Fibroblast of lung (primary cell): ENCODE results near the gene FAM78B. TPM values are rescaled to one million over a fixed set of nuclear protein-coding genes. Genes with fewer than 3 reads are reported as not detected.
A peak's percentile ranks its signal among the peaks of the same experiment; 100 is the strongest.

Experiments used
- DNase-seq, 2 donors: peaks; one replicate each; pipeline versions ENCODE4 v3.0.0 to v3.0.0-alpha.2; 2010; ENCODE audit warnings: low read depth in 2 of 2
- H2AFZ ChIP-seq: 2 replicates; pipeline ENCODE4 v1.5.1; 2012; ENCODE audit warnings: low read length, control low read depth, inconsistent platforms
- H3K27ac ChIP-seq: 2 replicates; pipeline ENCODE4 v1.5.1; 2011; ENCODE audit warnings: low read length, control low read depth; ENCODE audit not compliant: insufficient read depth
- H3K27me3 ChIP-seq: 2 replicates; pipeline ENCODE4 v1.5.1; 2011; ENCODE audit warnings: mild to moderate bottlenecking, low read length; ENCODE audit not compliant: control insufficient read depth, insufficient read depth
- H3K36me3 ChIP-seq: 2 replicates; pipeline ENCODE4 v1.5.1; 2011; ENCODE audit warnings: low read length; ENCODE audit not compliant: control insufficient read depth, insufficient read depth
- H3K4me1 ChIP-seq: 2 replicates; pipeline ENCODE4 v1.5.1; 2011; ENCODE audit warnings: low read length; ENCODE audit not compliant: control insufficient read depth, insufficient read depth; ENCODE audit errors: extremely low read depth
- H3K4me2 ChIP-seq: 2 replicates; pipeline ENCODE4 v1.5.1; 2011; ENCODE audit warnings: low read length, control low read depth; ENCODE audit not compliant: insufficient read depth; ENCODE audit errors: extremely low read depth
- H3K4me3 ChIP-seq, 4 experiments: fragments of 200-600 bp in 1 of 4; sonication (generic) in 1 of 4; replicated peaks in 1 of 4; 2 replicates each; pipeline ENCODE4 v1.5.1; 2011 to 2016; ENCODE audit warnings: low read length in 4 of 4, low read depth in 3 of 4, mild to moderate bottlenecking in 3 of 4, control low read depth in 2 of 4, inconsistent platforms in 1 of 4, mixed read lengths in 1 of 4; ENCODE audit not compliant: insufficient read depth in 1 of 4; ENCODE audit errors: control extremely low read depth in 1 of 4
- H3K79me2 ChIP-seq: 2 replicates; pipeline ENCODE4 v1.5.1; 2012; ENCODE audit warnings: mild to moderate bottlenecking, low read length, inconsistent platforms; ENCODE audit not compliant: control insufficient read depth, insufficient read depth
- H3K9ac ChIP-seq: 2 replicates; pipeline ENCODE4 v1.5.1; 2011; ENCODE audit warnings: mild to moderate bottlenecking, low read length, control low read depth; ENCODE audit not compliant: insufficient read depth
- H3K9me3 ChIP-seq: 2 replicates; pipeline ENCODE4 v1.5.1; 2012; ENCODE audit warnings: low read depth, low read length; ENCODE audit not compliant: control insufficient read depth, insufficient read depth
- H4K20me1 ChIP-seq: 2 replicates; pipeline ENCODE4 v1.5.1; 2011; ENCODE audit warnings: low read length; ENCODE audit not compliant: control insufficient read depth, insufficient read depth; ENCODE audit errors: extremely low read depth
- CTCF ChIP-seq, 2 donors: IDR thresholded peaks in 1 of 2; conservative IDR thresholded peaks in 1 of 2; 1 replicate in 1 of 2; 2 replicates in 1 of 2; pipeline ENCODE4 v1.5.1; 2011 to 2012; ENCODE audit warnings: low read length in 2 of 2, control low read depth in 1 of 2, inconsistent platforms in 1 of 2, low read depth in 1 of 2, mild to moderate bottlenecking in 1 of 2
- EZH2 ChIP-seq: IDR thresholded peaks from 2 replicates; pipeline ENCODE4 v1.5.1; 2012; ENCODE audit warnings: low read length, control low read depth, mild to moderate bottlenecking; ENCODE audit errors: missing control alignments
- polyA plus RNA-seq, 2 donors: library from polyadenylated mRNA; depleted of rRNA in 1 of 2; stranded (reverse) in 1 of 2; unstranded in 1 of 2; fragments of >200 nt; gene quantifications; 2 replicates each; pipeline ENCODE4 v1.2.1, GENCODE V29; 2011 to 2012; ENCODE audit warnings: missing spikeins in 1 of 2
- total RNA-seq: library from RNA; depleted of rRNA; stranded (reverse); fragments of >200 nt; gene quantifications from 2 replicates; pipeline ENCODE4 v1.2.1, GENCODE V29; 2014

The FAM78B gene
- total and polyA plus RNA-seq, 2 donors (not counting 1 experiment from before 2014, with no cell fraction given): 0.15 to 0.33 TPM

GRCh38 chr1:166169182-166169581 is 2.4 kb upstream of the FAM78B start:
- TF ChIP-seq CTCF (conservative IDR thresholded peaks at IDR 0.05 in 1 of 2, IDR thresholded peaks at IDR 0.05 in 1 of 2; ENCODE audit: low read depth in 1 of 2, low read length in 2 of 2) (no peak), EZH2 (no peak)
- Histone ChIP-seq H3K4me2 (no peak overlapping the region), H3K9me3 (no peaks in the 10 kb centered on the region), H3K36me3 (no peaks in the 10 kb centered on the region), H2AFZ (no peak overlapping the region), H3K27me3 (peaks cover 9% of the 10 kb centered on the region), H3K4me3 (no peak overlapping the region), H3K9ac (no peak overlapping the region), H4K20me1 (no peaks in the 10 kb centered on the region), H3K4me1 (no peaks in the 10 kb centered on the region), H3K27ac (no peak overlapping the region), H3K79me2 (no peaks in the 10 kb centered on the region)
- DNase-seq: no peak

- Histone ChIP-seq H3K4me1 (no peaks in the 10 kb centered on the region), H3K27me3 (peaks cover 9% of the 10 kb centered on the region), H3K4me2 (peak overlapping the region; percentile 42), H3K27ac (no peak overlapping the region), H3K79me2 (no peaks in the 10 kb centered on the region), H3K4me3 (peak overlapping the region in 2 of 4 experiments; percentile 53 to 63), H2AFZ (no peak overlapping the region), H3K9ac (no peak overlapping the region), H4K20me1 (no peaks in the 10 kb centered on the region), H3K36me3 (no peaks in the 10 kb centered on the region), H3K9me3 (no peaks in the 10 kb centered on the region)
- no peak for DNase-seq
- TF ChIP-seq EZH2 (no peak), CTCF (conservative IDR thresholded peaks at IDR 0.05 in 1 of 2, IDR thresholded peaks at IDR 0.05 in 1 of 2; ENCODE audit: low read depth in 1 of 2, low read length in 2 of 2) (no peak)
Measured at GRCh38 chr1:166167572-166167925, 748 bp upstream of the FAM78B start.

GRCh38 chr1:166166329-166166697 is 488 bp downstream of the FAM78B start:
- Histone ChIP-seq H3K9me3 (no peaks in the 10 kb centered on the region), H3K4me3 (peak overlapping the region in 1 of 4 experiments; percentile 53), H3K36me3 (no peaks in the 10 kb centered on the region), H3K27me3 (peaks cover 9% of the 10 kb centered on the region), H3K4me1 (no peaks in the 10 kb centered on the region), H4K20me1 (no peaks in the 10 kb centered on the region), H3K27ac (no peak overlapping the region), H3K9ac (no peak overlapping the region), H3K79me2 (no peaks in the 10 kb centered on the region), H2AFZ (no peak overlapping the region), H3K4me2 (peak overlapping the region; percentile 9)
- no peak for DNase-seq
- TF ChIP-seq CTCF (conservative IDR thresholded peaks at IDR 0.05 in 1 of 2, IDR thresholded peaks at IDR 0.05 in 1 of 2; ENCODE audit: low read depth in 1 of 2, low read length in 2 of 2): no peak
- TF ChIP-seq EZH2: no peak
